Measurements from ENCODE around the gene UNC13B. TPM values are rescaled to one million over a fixed set of nuclear protein-coding genes. Genes with fewer than 3 reads are reported as not detected.

Gene UNC13B
- total RNA-seq, 1 experiment from 2014 or later: 48.2 TPM

- no peak for TF ChIP-seq CTCF (conservative IDR thresholded peaks at IDR 0.05)
- H3K27me3 ChIP-seq (ENCODE audit: insufficient read depth, low read length): no peaks in the 10 kb centered on the region
- H4K20me1 ChIP-seq (ENCODE audit: control insufficient read depth, insufficient read depth, insufficient read length): no peaks in the 10 kb centered on the region
Observed at GRCh38 chr9:35179347-35180280, 17.8 kb downstream of the UNC13B start.

More at GRCh38 chr9:35179347-35180280, 17.8 kb downstream of the UNC13B start:
- Histone ChIP-seq H4K91ac (ENCODE audit: insufficient read length, low read depth, low read length) (no peak overlapping the region), H3K27ac (ENCODE audit: insufficient read length, low read depth, low read length) (no peak overlapping the region), H3K4ac (ENCODE audit: low read depth, low read length) (no peak overlapping the region), H3K79me1 (ENCODE audit: insufficient read depth, low read depth, low read length, poor library complexity, severe bottlenecking) (no peaks in the 10 kb centered on the region), H3K56ac (ENCODE audit: insufficient read length, low read depth, low read length) (no peak overlapping the region), H3K4me2 (ENCODE audit: insufficient read depth, insufficient read length, low read length) (no peak overlapping the region), H4K8ac (replicated peaks; ENCODE audit: insufficient read length, low read depth, low read length) (no peak overlapping the region), H3K23ac (ENCODE audit: insufficient read length, low read depth, low read length) (no peak overlapping the region), H2AK5ac (ENCODE audit: insufficient read length, low read length) (no peak overlapping the region), H3T11ph (ENCODE audit: low read length) (no peak overlapping the region), H3K79me2 (ENCODE audit: insufficient read depth, low read length) (no peaks in the 10 kb centered on the region), H2BK20ac (ENCODE audit: low read depth, low read length, poor library complexity, severe bottlenecking) (no peak overlapping the region), H2BK120ac (ENCODE audit: low read depth, low read length, poor library complexity, severe bottlenecking) (no peak overlapping the region), H3K9me3 (ENCODE audit: control insufficient read depth, low read depth, low read length) (peaks cover 10% of the 10 kb centered on the region), H3K18ac (ENCODE audit: insufficient read length, low read depth, low read length) (no peak overlapping the region), H3K4me1 (ENCODE audit: insufficient read depth, low read length) (no peaks in the 10 kb centered on the region), H2BK15ac (ENCODE audit: low read depth, low read length) (no peak overlapping the region), H2BK5ac (ENCODE audit: insufficient read length, low read length) (no peak overlapping the region), H3K23me2 (ENCODE audit: insufficient read length, low read depth, low read length, poor library complexity, severe bottlenecking) (no peaks in the 10 kb centered on the region), H2AFZ (ENCODE audit: low read length) (no peak overlapping the region), H3K14ac (ENCODE audit: insufficient read depth, low read length) (no peak overlapping the region), H3K9ac (ENCODE audit: extremely low read depth, insufficient read length, low read length) (no peak overlapping the region), H4K5ac (ENCODE audit: insufficient read length, low read depth, low read length) (no peak overlapping the region), H2BK12ac (ENCODE audit: insufficient read length, low read depth, low read length) (no peak overlapping the region)
- no peaks in the 10 kb centered on the region for H3K27me3 Mint-ChIP-seq (ENCODE audit: low read depth)
- WGBS (ENCODE audit: extremely low coverage, insufficient read length, low lambda C conversion rate): no CpG with 5 or more reads among the region's 4 CpGs
- no peak for DNase-seq
- H3K4me1 Mint-ChIP-seq: no peaks in the 10 kb centered on the region
- no peak overlapping the region for H3K4me3 Mint-ChIP-seq
- peaks cover 37 to 38% of the 10 kb centered on the region in 2 experiments for H3K9me3 Mint-ChIP-seq
- H3K27ac Mint-ChIP-seq: no peak overlapping the region
- H3K36me3 Mint-ChIP-seq (ENCODE audit: insufficient read depth in 1 of 3, low read depth in 3 of 3): peaks cover 15 to 30% (median 15%) of the 10 kb centered on the region in 3 experiments
